Measurements from ENCODE around the gene CNN2. TPM values are rescaled to one million over a fixed set of nuclear protein-coding genes. Genes with fewer than 3 reads are reported as not detected.
"Not testable (repeated sequence)": the region's sequence is repeated elsewhere in the genome, so short reads cannot be mapped to it uniquely, and the experiment has no call there.

The CNN2 gene
- polyA plus RNA-seq, 4 donors: 161 to 205 (median 176) TPM

- not testable (repeated sequence) for DNase-seq (ENCODE audit: low read depth in 4 of 4, low spot score in 3 of 4)
Observed at GRCh38 chr19:1025080-1025479, 1.3 kb upstream of the CNN2 start.

- DNase-seq (ENCODE audit: low read depth in 4 of 4, low spot score in 3 of 4): no peak
Observed at GRCh38 chr19:1026783-1027649, 608 bp downstream of the CNN2 start.

- DNase-seq (ENCODE audit: low read depth in 4 of 4, low spot score in 3 of 4): no peak
Observed at GRCh38 chr19:1027650-1028061, 1.2 kb downstream of the CNN2 start.

GRCh38 chr19:1028062-1028926 is 1.9 kb downstream of the CNN2 start:
- peak in 3 of 4 donors; percentile 71 to 74 (median 72) for DNase-seq (ENCODE audit: low read depth in 4 of 4, low spot score in 3 of 4)

- DNase-seq (ENCODE audit: low read depth in 4 of 4, low spot score in 3 of 4): no peak
Observed at GRCh38 chr19:1032264-1032867, 6.0 kb downstream of the CNN2 start.

- no peak for DNase-seq (ENCODE audit: low read depth in 4 of 4, low spot score in 3 of 4)
Observed at GRCh38 chr19:1035998-1036621, 9.7 kb downstream of the CNN2 start.

GRCh38 chr19:1037621-1038064 is 11.2 kb downstream of the CNN2 start:
- no peak for DNase-seq (ENCODE audit: low read depth in 4 of 4, low spot score in 3 of 4)

- DNase-seq (ENCODE audit: low read depth in 4 of 4, low spot score in 3 of 4): no peak
Observed at GRCh38 chr19:1038978-1039645, 12.7 kb downstream of the CNN2 start.

- peak; percentile 92 to 98 (median 95) for DNase-seq (ENCODE audit: low read depth in 4 of 4, low spot score in 3 of 4)
Observed at GRCh38 chr19:1039646-1040475, 13.5 kb downstream of the CNN2 start, which contains the start of gene ABCA7. TSS of gene ABCA7 (plus strand) at chr19:1040107. CDS start at chr19:1041362, 1,255 bp downstream.

- peak in 3 of 4 donors; percentile 69 to 72 (median 71) for DNase-seq (ENCODE audit: low read depth in 4 of 4, low spot score in 3 of 4)
Observed at GRCh38 chr19:1040476-1041271, 14.3 kb downstream of the CNN2 start.

- no peak for DNase-seq (ENCODE audit: low read depth in 4 of 4, low spot score in 3 of 4)
Observed at GRCh38 chr19:1041272-1041834, 14.9 kb downstream of the CNN2 start.

GRCh38 chr19:1041835-1042685 is 15.7 kb downstream of the CNN2 start:
- DNase-seq (ENCODE audit: low read depth in 4 of 4, low spot score in 3 of 4): no peak

- no peak for DNase-seq (ENCODE audit: low read depth in 4 of 4, low spot score in 3 of 4)
Observed at GRCh38 chr19:1042689-1043511, 16.5 kb downstream of the CNN2 start.

GRCh38 chr19:1045247-1045603 is 18.8 kb downstream of the CNN2 start:
- DNase-seq (ENCODE audit: low read depth in 4 of 4, low spot score in 3 of 4): no peak

GRCh38 chr19:1046117-1046626 is 19.8 kb downstream of the CNN2 start:
- DNase-seq (ENCODE audit: low read depth in 4 of 4, low spot score in 3 of 4): no peak
